HG03280 (cell line): ENCODE results near the gene SNAI3.

Source experiments
- ATAC-seq: cut with Tn5 transposase; IDR thresholded peaks from one replicate; pipeline ENCODE4 v1.9.1; 2021; ENCODE audit warnings: mild to moderate bottlenecking, moderate library complexity; ENCODE audit not compliant: unreplicated experiment

SNAI3 gene

GRCh38 chr16:88721815-88722755, 35.8 kb upstream of the SNAI3 start:
- ATAC-seq = no peak

DNA sequence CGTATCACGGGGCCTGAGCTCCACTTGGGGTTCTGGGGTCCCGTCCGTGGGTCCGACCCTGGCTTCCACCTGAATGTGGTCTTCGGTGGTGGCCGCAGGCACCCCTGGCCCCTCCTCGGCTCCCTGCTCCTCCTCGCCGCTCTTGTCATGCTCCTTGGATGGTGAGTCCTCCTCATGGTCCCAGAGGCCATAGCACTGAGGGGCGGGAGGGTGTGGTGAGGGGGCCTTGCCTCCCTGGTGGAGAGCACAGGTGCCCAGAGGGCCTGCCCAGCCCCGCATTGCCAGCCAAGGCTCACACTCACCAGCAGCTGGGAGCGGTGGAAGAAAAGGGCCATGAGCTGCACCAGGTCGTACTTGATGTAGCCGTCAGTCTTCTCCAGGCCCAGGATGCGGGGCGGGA, 34.9 kb upstream of the SNAI3 start:
- no peak for ATAC-seq

- no peak for ATAC-seq
Observed at GRCh38 chr16:88720396-88720970, 34.2 kb upstream of the SNAI3 start.

GRCh38 chr16:88719933-88720296, 33.6 kb upstream of the SNAI3 start:
- ATAC-seq = no peak

- ATAC-seq = no peak
Observed at GRCh38 chr16:88719267-88719932, 33.1 kb upstream of the SNAI3 start.

DNA sequence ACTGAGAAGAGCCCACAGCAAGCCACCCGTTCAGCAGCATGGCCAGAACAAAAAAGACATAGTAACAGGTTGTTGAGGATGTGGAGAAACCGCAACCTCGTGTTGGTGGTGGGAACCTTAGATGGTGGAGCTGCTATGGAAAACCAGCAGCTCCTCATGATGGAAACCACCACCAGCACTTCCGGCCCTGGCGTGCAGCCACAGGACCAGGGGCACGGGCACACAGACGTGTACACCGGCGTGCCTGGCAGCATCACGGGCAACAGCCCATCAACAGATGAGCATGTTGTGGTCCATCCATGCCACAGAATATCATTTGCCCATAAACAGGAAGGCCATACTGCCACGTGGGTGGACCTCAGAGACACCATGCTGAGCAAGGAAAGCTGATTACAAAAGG, 31.9 kb upstream of the SNAI3 start:
- ATAC-seq = no peak

GRCh38 chr16:88716601-88717001, 30.3 kb upstream of the SNAI3 start:
- ATAC-seq = no peak

GRCh38 chr16:88716201-88716600, 29.9 kb upstream of the SNAI3 start:
- no peak for ATAC-seq

GRCh38 chr16:88715312-88716190, 29.2 kb upstream of the SNAI3 start:
- ATAC-seq = no peak

GRCh38 chr16:88714420-88715302, 28.4 kb upstream of the SNAI3 start:
- ATAC-seq = no peak

- ATAC-seq = no peak
Observed at GRCh38 chr16:88713568-88714419, 27.5 kb upstream of the SNAI3 start.

DNA sequence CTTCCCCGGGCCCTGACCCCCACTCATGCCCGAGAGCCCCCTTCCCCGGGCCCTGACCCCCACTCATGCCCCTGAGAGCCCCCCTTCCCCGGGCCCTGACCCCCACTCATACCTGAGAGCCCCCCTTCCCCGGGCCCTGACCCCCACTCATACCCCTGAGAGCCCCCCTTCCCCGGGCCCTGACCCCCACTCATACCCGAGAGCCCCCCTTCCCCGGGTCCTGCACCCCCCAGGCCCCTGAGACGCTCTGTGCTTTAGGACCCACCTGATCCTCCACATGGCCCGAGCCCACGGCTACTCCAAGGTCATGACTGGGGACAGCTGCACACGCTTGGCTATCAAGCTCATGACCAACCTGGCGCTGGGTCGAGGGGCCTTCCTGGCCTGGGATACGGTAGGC, 26.7 kb upstream of the SNAI3 start:
- no peak for ATAC-seq

- no peak for ATAC-seq
Observed at GRCh38 chr16:88712362-88712979, 26.2 kb upstream of the SNAI3 start.

GRCh38 chr16:88711750-88712340, 25.5 kb upstream of the SNAI3 start:
- ATAC-seq = no peak

- no peak for ATAC-seq
Observed at GRCh38 chr16:88710556-88710955, 24.2 kb upstream of the SNAI3 start.

GRCh38 chr16:88706965-88707826, 20.9 kb upstream of the SNAI3 start:
- ATAC-seq = no peak

- ATAC-seq = peak; percentile 68
Observed at GRCh38 chr16:88706229-88706964, 20.1 kb upstream of the SNAI3 start, which contains the start of the genes CTU2 and RNF166. Gene CTU2 (plus strand): TSS chr16:88706503. CDS start chr16:88706531, 28 bp downstream. Gene RNF166 (minus strand): TSS chr16:88706408. CDS start chr16:88706325, 83 bp downstream.
